NB4 (cell line): ENCODE measurements around the gene IFITM1.
A peak's percentile ranks its signal among the peaks of the same experiment; 100 is the strongest.
"Not testable (repeated sequence)": the region's sequence is repeated elsewhere in the genome, so short reads cannot be mapped to it uniquely, and the experiment has no call there.

Source experiments
- DNase-seq: peaks from one replicate; pipeline ENCODE4 v3.0.0; 2010; ENCODE audit warnings: low read depth
- H3K4me3 ChIP-seq: one replicate; pipeline ENCODE4 v1.5.1; 2011; ENCODE audit warnings: mild to moderate bottlenecking, low read depth, low read length, moderate library complexity
- MAX ChIP-seq: IDR thresholded peaks from 2 replicates; pipeline ENCODE4 v1.6.1; 2011; ENCODE audit warnings: low read depth, low read length
- MYC ChIP-seq: IDR thresholded peaks from 2 replicates; pipeline ENCODE4 v1.6.1; 2011; ENCODE audit warnings: low read depth, low read length
- POLR2A ChIP-seq: IDR thresholded peaks from 2 replicates; pipeline ENCODE4 v1.6.1; 2011; ENCODE audit warnings: mild to moderate bottlenecking; ENCODE audit not compliant: insufficient read length; ENCODE audit errors: extremely low read depth
- TF ChIP-seq, protein P1 (sequence below): IDR thresholded peaks from one replicate; pipeline ENCODE4 v1.5.1; 2012; ENCODE audit warnings: low read depth, low read length

Gene IFITM1

GRCh38 chr11:319121-319887, 5.5 kb downstream of the IFITM1 start:
- not testable (repeated sequence) for H3K4me3 ChIP-seq, DNase-seq

DNA sequence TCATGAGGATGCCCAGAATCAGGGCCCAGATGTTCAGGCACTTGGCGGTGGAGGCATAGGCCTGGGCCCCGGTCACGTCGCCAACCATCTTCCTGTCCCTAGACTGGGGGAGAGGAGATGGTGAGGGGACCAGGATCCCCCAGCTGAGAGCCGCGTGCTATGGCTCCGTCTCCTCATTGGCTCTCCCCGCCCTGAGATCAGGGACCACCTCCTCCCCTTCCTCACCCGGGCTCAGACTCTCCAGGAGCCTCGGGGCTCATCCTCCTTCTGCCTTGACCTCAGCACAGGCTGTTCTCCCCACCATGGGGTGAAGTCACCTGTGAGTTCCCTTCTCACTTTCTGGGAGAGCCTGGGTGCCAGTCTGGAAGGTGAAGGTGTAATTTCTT, 6.0 kb downstream of the IFITM1 start:
- DNase-seq, H3K4me3 ChIP-seq: not testable (repeated sequence)

DNA sequence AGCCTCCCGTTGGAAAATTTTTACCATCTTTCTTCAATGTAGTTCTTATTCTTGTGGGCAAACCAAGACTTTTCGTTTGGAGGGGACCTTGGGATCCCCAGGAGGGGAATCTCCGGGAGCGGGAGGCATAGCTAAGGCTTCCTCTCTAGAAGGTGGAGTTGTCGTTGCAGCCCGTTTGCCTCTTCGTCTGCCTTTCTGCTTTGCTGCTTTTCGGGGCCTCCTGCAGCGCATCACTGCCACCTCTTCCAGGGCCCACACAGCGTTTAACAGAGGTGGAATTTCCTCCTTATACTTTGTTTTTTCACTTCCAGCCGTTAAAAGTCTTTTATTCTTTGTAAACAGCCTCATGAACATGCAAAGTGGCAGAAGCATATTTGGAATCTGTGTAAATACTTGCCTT, 10.3 kb downstream of the IFITM1 start:
- no peak for DNase-seq
- TF ChIP-seq, protein P1, sequence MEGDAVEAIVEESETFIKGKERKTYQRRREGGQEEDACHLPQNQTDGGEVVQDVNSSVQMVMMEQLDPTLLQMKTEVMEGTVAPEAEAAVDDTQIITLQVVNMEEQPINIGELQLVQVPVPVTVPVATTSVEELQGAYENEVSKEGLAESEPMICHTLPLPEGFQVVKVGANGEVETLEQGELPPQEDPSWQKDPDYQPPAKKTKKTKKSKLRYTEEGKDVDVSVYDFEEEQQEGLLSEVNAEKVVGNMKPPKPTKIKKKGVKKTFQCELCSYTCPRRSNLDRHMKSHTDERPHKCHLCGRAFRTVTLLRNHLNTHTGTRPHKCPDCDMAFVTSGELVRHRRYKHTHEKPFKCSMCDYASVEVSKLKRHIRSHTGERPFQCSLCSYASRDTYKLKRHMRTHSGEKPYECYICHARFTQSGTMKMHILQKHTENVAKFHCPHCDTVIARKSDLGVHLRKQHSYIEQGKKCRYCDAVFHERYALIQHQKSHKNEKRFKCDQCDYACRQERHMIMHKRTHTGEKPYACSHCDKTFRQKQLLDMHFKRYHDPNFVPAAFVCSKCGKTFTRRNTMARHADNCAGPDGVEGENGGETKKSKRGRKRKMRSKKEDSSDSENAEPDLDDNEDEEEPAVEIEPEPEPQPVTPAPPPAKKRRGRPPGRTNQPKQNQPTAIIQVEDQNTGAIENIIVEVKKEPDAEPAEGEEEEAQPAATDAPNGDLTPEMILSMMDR: no peak
- no peak for TF ChIP-seq POLR2A
- no peak for TF ChIP-seq MAX
- TF ChIP-seq MYC: no peak
- H3K4me3 ChIP-seq: no peak overlapping the region

- DNase-seq, H3K4me3 ChIP-seq: not testable (repeated sequence)
Observed at GRCh38 chr11:324593-325517, 11.0 kb downstream of the IFITM1 start.

GRCh38 chr11:325796-326591, 12.2 kb downstream of the IFITM1 start:
- TF ChIP-seq, protein P1: no peak
- TF ChIP-seq MYC (no peak), POLR2A (no peak), MAX (no peak)
- DNase-seq: no peak
- no peak overlapping the region for H3K4me3 ChIP-seq

GRCh38 chr11:326592-326841, 12.7 kb downstream of the IFITM1 start:
- TF ChIP-seq, protein P1: no peak
- TF ChIP-seq MAX (no peak), POLR2A (no peak), MYC (no peak)
- no peak for DNase-seq
- H3K4me3 ChIP-seq: no peak overlapping the region

GRCh38 chr11:326842-327580, 13.2 kb downstream of the IFITM1 start:
- DNase-seq: peak; percentile 83
- TF ChIP-seq POLR2A (no peak), MAX (peak; percentile 67), MYC (peak; percentile 34; the same call in 1 of the 2 replicates)
- TF ChIP-seq, protein P1: no peak
- H3K4me3 ChIP-seq: no peak overlapping the region
